ENCODE data around the gene PRSS8.

PRSS8 gene

DNA sequence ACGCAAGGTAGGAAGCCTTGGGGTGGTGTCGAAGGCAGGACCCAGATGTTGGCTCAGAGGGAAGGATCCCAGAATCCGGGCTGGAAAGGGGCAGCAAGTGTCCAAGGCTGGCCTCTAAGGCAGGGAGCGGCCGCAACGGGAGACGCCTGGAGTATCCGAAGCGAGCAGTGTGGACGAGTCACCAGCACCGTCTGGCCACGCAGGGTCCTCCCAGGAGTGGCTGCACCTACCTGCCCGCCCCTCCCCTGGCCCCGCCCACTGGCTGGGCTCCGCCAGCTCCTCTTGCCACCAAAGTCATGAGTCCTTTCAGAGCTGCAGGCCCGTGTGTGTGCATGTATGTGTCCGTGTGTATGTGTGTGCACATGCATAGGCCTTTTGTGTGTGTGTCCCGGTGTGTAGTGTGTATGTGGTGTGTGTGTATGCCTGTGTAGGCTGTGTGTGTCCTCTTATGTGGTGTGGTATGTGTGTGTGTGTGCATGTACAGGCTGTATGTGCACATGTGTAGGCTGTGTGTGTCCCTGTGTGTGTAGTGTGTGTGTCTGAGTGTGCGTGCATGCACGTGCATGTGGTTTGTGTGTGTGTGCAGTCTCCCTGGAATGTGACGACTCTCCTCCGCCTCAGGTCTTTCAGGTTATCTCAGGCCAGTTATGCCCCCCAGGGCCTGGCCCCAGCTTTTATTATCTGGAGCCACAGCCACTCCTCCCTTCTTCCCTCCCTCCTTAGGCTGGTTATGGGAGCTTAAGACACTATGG lies at the start of gene PRSS8:
TSS of gene PRSS8 (minus strand) at position 193 of the 752 bp plus-strand sequence. CDS start 229 bp downstream, outside the sequence.
- DNase-seq (ENCODE audit: low read depth) = no peak
- no peak within 1 kb of the TSS for H3K4me3 ChIP-seq (ENCODE audit: low read length)
- TF ChIP-seq, protein P1, sequence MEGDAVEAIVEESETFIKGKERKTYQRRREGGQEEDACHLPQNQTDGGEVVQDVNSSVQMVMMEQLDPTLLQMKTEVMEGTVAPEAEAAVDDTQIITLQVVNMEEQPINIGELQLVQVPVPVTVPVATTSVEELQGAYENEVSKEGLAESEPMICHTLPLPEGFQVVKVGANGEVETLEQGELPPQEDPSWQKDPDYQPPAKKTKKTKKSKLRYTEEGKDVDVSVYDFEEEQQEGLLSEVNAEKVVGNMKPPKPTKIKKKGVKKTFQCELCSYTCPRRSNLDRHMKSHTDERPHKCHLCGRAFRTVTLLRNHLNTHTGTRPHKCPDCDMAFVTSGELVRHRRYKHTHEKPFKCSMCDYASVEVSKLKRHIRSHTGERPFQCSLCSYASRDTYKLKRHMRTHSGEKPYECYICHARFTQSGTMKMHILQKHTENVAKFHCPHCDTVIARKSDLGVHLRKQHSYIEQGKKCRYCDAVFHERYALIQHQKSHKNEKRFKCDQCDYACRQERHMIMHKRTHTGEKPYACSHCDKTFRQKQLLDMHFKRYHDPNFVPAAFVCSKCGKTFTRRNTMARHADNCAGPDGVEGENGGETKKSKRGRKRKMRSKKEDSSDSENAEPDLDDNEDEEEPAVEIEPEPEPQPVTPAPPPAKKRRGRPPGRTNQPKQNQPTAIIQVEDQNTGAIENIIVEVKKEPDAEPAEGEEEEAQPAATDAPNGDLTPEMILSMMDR (conservative IDR thresholded peaks at IDR 0.05; ENCODE audit: low read length) = no peak

DNA sequence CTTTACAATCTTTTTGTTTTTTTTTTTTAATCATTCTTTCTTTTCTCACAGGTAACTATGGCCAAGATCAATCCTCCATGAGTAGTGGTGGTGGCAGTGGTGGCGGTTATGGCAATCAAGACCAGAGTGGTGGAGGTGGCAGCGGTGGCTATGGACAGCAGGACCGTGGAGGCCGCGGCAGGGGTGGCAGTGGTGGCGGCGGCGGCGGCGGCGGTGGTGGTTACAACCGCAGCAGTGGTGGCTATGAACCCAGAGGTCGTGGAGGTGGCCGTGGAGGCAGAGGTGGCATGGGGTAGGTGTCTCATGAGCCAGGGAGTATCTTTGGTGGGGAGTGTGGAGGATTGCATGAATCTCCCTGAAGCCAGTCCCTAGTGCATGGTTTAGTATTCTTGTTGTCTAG lies 49.4 kb upstream of the PRSS8 start:
- DNase-seq (ENCODE audit: low read depth) = no peak
- TF ChIP-seq, protein P1 (conservative IDR thresholded peaks at IDR 0.05; ENCODE audit: low read length) = no peak
- H3K4me3 ChIP-seq (ENCODE audit: low read length) = no peak overlapping the region

DNA sequence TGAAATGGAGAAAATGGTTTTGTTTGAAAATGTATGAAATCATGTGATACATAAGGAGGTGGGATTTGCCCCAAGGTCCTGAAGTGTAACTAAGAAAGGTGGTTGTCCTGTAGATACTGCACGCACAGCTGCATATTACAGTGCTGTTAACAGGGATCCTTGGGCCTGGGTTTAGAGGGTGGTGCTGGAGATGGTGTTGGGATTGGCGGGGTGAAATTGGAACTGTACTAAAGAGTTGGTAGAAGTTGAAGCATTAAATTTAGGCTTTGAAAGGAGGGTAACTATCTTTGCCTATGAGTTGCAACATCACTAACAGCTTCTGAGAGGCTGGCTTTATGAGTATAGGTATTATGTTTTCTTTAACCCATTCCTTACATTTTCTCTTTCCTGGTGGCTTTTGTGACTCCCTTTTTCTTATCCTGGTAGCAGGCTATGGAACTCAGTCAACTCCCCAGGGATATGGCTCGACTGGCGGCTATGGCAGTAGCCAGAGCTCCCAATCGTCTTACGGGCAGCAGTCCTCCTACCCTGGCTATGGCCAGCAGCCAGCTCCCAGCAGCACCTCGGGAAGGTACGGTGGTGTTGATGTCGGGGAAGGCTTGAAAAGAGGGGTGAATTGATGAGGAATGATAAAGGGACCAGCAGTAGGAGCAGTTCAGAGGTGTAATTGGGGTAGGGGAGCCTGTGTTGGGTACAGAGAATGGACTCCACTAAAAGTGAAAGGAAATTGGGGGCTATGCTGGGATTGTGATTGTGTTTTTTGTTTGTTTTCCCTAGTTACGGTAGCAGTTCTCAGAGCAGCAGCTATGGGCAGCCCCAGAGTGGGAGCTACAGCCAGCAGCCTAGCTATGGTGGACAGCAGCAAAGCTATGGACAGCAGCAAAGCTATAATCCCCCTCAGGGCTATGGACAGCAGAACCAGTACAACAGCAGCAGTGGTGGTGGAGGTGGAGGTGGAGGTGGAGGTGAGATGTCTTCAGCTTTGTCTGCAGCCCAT lies 48.2 kb upstream of the PRSS8 start:
- no peak overlapping the region; the same call in 1 of the 2 replicates for H3K4me3 ChIP-seq (ENCODE audit: low read length)
- TF ChIP-seq, protein P1 (conservative IDR thresholded peaks at IDR 0.05; ENCODE audit: low read length) = no peak
- no peak for DNase-seq (ENCODE audit: low read depth)

DNA sequence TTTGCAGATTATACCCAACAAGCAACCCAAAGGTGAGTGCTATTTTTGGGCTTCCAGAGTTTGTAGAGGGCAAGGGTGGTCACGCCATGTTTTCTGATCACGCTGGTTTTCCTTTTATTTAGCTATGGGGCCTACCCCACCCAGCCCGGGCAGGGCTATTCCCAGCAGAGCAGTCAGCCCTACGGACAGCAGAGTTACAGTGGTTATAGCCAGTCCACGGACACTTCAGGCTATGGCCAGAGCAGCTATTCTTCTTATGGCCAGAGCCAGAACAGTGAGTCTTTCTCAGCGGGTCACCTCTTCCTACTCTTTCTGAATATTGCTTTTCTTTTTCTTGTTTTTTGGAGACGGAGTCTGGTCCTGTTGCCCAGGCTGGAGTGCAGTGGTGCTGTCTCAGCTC lies 46.9 kb upstream of the PRSS8 start:
- TF ChIP-seq, protein P1 (conservative IDR thresholded peaks at IDR 0.05; ENCODE audit: low read length) = no peak
- no peak for DNase-seq (ENCODE audit: low read depth)
- peak overlapping the region; percentile 94 for H3K4me3 ChIP-seq (ENCODE audit: low read length)

DNA sequence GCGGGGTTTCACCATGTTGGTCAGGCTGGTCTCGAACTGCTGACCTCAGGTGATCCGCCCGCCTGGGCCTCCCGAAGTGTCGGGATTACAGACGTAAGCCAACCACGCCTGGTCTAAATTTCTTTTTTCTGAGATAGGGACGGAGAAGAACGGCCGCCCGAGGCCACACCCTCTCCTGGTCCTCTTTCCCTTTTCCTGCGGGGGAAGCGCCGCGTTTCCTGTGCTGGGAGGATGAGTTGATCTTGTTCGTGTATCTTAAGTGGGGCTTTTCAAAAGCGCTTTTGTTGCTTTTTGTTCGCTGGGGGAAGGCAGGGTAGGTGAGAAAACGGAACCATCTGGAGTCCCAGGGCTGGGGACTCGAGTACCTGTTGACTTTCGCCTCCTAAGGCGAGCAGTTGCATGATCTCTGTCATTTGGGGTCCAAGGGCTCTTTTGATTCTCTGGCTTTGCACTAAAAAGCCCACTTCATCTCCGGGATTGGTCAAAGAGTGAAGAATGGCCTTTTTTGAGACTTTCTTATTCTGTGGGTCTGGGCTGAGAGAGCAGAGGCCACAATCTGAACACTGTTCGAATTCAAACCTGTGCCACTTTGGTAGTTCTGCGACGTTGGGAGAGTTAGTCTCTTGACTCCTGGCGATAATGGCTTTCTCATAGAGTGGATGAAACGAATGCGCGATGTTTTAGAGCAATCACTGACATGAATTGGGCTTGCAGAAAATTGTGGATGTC lies 45.7 kb upstream of the PRSS8 start:
- DNase-seq (ENCODE audit: low read depth) = no peak
- H3K4me3 ChIP-seq (ENCODE audit: low read length) = peak overlapping the region; percentile 94
- TF ChIP-seq, protein P1 (conservative IDR thresholded peaks at IDR 0.05; ENCODE audit: low read length) = no peak

DNA sequence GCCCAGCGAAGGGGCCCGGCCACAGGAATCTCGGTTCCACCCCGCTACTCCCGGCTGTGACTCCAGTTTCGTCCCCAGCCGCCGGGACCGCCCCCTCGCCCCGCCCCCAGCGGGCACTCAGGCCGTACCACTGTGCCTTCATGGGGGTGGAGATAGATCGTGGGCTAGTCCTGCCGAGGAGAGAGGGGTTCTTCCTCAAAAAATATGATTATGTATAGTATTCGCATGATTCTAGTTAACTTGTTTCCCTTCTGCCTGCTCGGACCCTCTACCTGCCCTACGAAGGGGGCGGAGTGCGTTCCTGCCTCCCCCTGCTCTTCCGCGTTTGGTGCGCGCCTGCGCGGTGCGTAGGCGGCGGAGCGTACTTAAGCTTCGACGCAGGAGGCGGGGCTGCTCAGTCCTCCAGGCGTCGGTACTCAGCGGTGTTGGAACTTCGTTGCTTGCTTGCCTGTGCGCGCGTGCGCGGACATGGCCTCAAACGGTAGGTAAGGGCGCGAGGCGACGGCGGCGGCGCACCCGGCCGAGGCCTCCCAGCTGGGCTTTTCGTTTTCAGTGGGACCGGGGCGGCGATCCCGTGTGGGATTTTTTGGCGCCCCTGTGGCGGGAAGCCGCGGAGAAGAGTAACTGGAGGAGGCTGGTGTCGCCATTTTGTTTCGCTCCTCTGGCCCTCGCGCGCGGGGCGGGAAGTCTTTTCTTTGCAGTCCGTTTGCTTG lies 44.4 kb upstream of the PRSS8 start, which contains the start of gene FUS:
TSS of gene FUS (plus strand) at position 393 of the 713 bp plus-strand sequence. CDS start at position 469, 76 bp downstream.
- peak within 1 kb of the TSS; percentile 94 for H3K4me3 ChIP-seq (ENCODE audit: low read length)
- TF ChIP-seq, protein P1 (conservative IDR thresholded peaks at IDR 0.05; ENCODE audit: low read length) = no peak
- peak; percentile 84 for DNase-seq (ENCODE audit: low read depth)

Measured in AG10803 (cell line).